Measurements from ENCODE around the gene ABCC1.

The ABCC1 gene

GRCh38 chr16:16112450-16113053 is 163.1 kb downstream of the ABCC1 start:
- TF ChIP-seq CTCF (IDR thresholded peaks at IDR 0.05; ENCODE audit: control insufficient read depth, insufficient read depth, low read depth, low read length, missing control alignments) = no peak
- no peak overlapping the region for H3K4me3 ChIP-seq (ENCODE audit: control insufficient read depth, low read depth, low read length)

GRCh38 chr16:16113076-16113475 is 163.7 kb downstream of the ABCC1 start:
- DNase-seq (ENCODE audit: low read depth) = no peak
- TF ChIP-seq CTCF (IDR thresholded peaks at IDR 0.05; ENCODE audit: control insufficient read depth, insufficient read depth, low read depth, low read length, missing control alignments) = no peak
- H3K4me3 ChIP-seq (ENCODE audit: control insufficient read depth, low read depth, low read length) = no peak overlapping the region

More at GRCh38 chr16:16112450-16113053, 163.1 kb downstream of the ABCC1 start:
- DNase-seq (ENCODE audit: low read depth) = no peak

GRCh38 chr16:16116841-16117240 is 167.4 kb downstream of the ABCC1 start:
- TF ChIP-seq CTCF (IDR thresholded peaks at IDR 0.05; ENCODE audit: control insufficient read depth, insufficient read depth, low read depth, low read length, missing control alignments) = no peak
- H3K4me3 ChIP-seq (ENCODE audit: control insufficient read depth, low read depth, low read length) = no peak overlapping the region
- DNase-seq (ENCODE audit: low read depth) = no peak

- no peak for DNase-seq (ENCODE audit: low read depth)
- TF ChIP-seq CTCF (IDR thresholded peaks at IDR 0.05; ENCODE audit: control insufficient read depth, insufficient read depth, low read depth, low read length, missing control alignments) = no peak
- no peak overlapping the region for H3K4me3 ChIP-seq (ENCODE audit: control insufficient read depth, low read depth, low read length)
Measured at GRCh38 chr16:16118337-16118736, 168.9 kb downstream of the ABCC1 start.

GRCh38 chr16:16120044-16120381 is 170.6 kb downstream of the ABCC1 start:
- TF ChIP-seq CTCF (IDR thresholded peaks at IDR 0.05; ENCODE audit: control insufficient read depth, insufficient read depth, low read depth, low read length, missing control alignments) = no peak
- DNase-seq (ENCODE audit: low read depth) = no peak
- H3K4me3 ChIP-seq (ENCODE audit: control insufficient read depth, low read depth, low read length) = no peak overlapping the region

- DNase-seq (ENCODE audit: low read depth) = no peak
- no peak overlapping the region for H3K4me3 ChIP-seq (ENCODE audit: control insufficient read depth, low read depth, low read length)
- no peak for TF ChIP-seq CTCF (IDR thresholded peaks at IDR 0.05; ENCODE audit: control insufficient read depth, insufficient read depth, low read depth, low read length, missing control alignments)
Measured at GRCh38 chr16:16120382-16121184, 171.2 kb downstream of the ABCC1 start.
